Measurements from ENCODE around the gene CD52. TPM values are rescaled to one million over a fixed set of nuclear protein-coding genes. Genes with fewer than 3 reads are reported as not detected.

CD52 gene
- total RNA-seq, 1 experiment from 2014 or later, result not detected

DNA sequence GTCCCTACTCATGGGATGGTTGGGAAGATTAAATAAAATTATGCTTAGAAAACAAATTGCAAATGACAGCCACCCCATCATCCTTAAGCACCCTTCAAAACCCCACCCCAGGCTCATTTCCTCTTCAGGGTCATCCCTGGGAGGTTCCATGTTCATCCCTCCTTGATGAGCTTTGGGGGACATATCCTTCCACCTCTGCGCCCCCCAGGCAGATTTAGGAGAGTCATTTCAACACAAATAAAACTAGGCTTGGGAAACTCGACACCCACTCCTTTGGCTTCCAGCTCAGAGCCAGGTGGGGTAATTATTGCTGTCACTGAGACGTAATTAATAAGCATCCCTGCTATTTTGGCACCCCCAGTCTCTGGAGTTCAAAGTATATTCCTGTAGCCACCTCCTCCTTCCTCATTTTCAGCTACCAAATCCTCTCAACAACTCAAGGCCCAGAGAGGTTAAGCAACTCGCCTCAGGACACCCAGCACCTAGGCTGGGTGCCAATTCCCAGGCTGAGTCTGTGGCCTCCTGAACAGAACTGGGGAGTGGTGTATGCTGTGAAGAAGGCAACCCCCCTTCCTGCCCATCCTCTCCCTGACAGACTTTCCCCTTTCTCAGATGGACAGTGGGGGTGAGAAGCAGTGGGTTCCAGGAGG, 35.6 kb downstream of the CD52 start:
- intact Hi-C loops (cut with micrococcal nuclease; ENCODE audit: unreplicated experiment), result no loop called here
- POLR2A ChIA-PET (ENCODE audit: low non-redundant PET), result no interaction called here
- no peak for DNase-seq (ENCODE audit: low spot score)

GRCh38 chr1:26353976-26354820, 36.4 kb downstream of the CD52 start, which contains the start of gene CRYBG2:
TSS of gene CRYBG2 (minus strand) at chr1:26354130. CDS start at chr1:26346657, 7,473 bp downstream.
- Histone ChIP-seq H3K9me3 (ENCODE audit: low read depth, low read length, poor library complexity, severe bottlenecking) (no peaks in the 10 kb centered on the region), H3K27me3 (replicated peaks; ENCODE audit: insufficient read depth, low read depth, low read length, poor library complexity) (peaks cover 8% of the 10 kb centered on the region), H3K4me3 (ENCODE audit: low read depth, low read length, poor library complexity, severe bottlenecking) (no peak within 1 kb of the TSS), H3K36me3 (ENCODE audit: insufficient read depth, low read length, poor library complexity, severe bottlenecking) (no peaks in the 10 kb centered on the region), H3K4me1 (ENCODE audit: insufficient read depth, low read length, poor library complexity, severe bottlenecking) (no peaks in the 10 kb centered on the region), H3K27ac (ENCODE audit: low read depth, low read length, poor library complexity, severe bottlenecking) (no peak within 1 kb of the TSS)
- DNase-seq (ENCODE audit: low spot score), result no peak
- POLR2A ChIA-PET (ENCODE audit: low non-redundant PET), result no interaction called here
- intact Hi-C loops (cut with micrococcal nuclease; ENCODE audit: unreplicated experiment), result no loop called here
- TF ChIP-seq, protein P1, sequence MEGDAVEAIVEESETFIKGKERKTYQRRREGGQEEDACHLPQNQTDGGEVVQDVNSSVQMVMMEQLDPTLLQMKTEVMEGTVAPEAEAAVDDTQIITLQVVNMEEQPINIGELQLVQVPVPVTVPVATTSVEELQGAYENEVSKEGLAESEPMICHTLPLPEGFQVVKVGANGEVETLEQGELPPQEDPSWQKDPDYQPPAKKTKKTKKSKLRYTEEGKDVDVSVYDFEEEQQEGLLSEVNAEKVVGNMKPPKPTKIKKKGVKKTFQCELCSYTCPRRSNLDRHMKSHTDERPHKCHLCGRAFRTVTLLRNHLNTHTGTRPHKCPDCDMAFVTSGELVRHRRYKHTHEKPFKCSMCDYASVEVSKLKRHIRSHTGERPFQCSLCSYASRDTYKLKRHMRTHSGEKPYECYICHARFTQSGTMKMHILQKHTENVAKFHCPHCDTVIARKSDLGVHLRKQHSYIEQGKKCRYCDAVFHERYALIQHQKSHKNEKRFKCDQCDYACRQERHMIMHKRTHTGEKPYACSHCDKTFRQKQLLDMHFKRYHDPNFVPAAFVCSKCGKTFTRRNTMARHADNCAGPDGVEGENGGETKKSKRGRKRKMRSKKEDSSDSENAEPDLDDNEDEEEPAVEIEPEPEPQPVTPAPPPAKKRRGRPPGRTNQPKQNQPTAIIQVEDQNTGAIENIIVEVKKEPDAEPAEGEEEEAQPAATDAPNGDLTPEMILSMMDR (conservative IDR thresholded peaks at IDR 0.05; ENCODE audit: low read depth, low read length), result no peak
- TF ChIP-seq EZH2 (IDR thresholded peaks at IDR 0.05; ENCODE audit: borderline replicate concordance, low read depth, low read length, poor library complexity, severe bottlenecking), result no peak
- no TSS peak for BruUV-seq (replicated peaks)
- CTCF ChIA-PET, result no interaction called here

More for the DNA sequence above, 35.6 kb downstream of the CD52 start:
- Histone ChIP-seq H3K27me3 (replicated peaks; ENCODE audit: insufficient read depth, low read depth, low read length, poor library complexity) (no peaks in the 10 kb centered on the region), H3K27ac (ENCODE audit: low read depth, low read length, poor library complexity, severe bottlenecking) (no peak overlapping the region), H3K4me1 (ENCODE audit: insufficient read depth, low read length, poor library complexity, severe bottlenecking) (no peaks in the 10 kb centered on the region), H3K36me3 (ENCODE audit: insufficient read depth, low read length, poor library complexity, severe bottlenecking) (no peaks in the 10 kb centered on the region), H3K9me3 (ENCODE audit: low read depth, low read length, poor library complexity, severe bottlenecking) (no peaks in the 10 kb centered on the region), H3K4me3 (ENCODE audit: low read depth, low read length, poor library complexity, severe bottlenecking) (no peak overlapping the region)
- no peak for TF ChIP-seq EZH2 (IDR thresholded peaks at IDR 0.05; ENCODE audit: borderline replicate concordance, low read depth, low read length, poor library complexity, severe bottlenecking)
- TF ChIP-seq, protein P1 (conservative IDR thresholded peaks at IDR 0.05; ENCODE audit: low read depth, low read length), result no peak
- CTCF ChIA-PET, result no interaction called here
- BruUV-seq (replicated peaks), result no TSS peak

DNA sequence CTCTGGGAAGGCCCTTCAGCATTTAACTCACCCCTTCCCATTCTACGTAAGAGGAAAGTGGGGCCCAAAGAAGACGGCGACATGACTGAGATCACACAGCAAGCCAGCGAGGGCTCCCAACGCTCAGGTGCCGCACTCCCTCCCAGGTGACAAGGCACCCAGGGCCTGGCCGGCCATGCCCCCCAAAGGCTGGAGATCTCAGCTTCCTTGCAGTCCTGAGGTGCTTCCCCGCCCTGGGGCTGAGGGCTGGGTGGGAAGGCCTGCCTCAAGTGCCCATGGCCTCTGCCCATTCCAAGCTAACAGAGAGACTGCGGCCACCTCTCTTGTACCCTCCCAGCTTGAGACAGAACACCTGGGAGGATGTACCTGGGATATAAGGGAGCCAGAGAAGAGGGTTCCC, 37.2 kb downstream of the CD52 start:
- Histone ChIP-seq H3K27ac (ENCODE audit: low read depth, low read length, poor library complexity, severe bottlenecking) (no peak overlapping the region), H3K27me3 (replicated peaks; ENCODE audit: insufficient read depth, low read depth, low read length, poor library complexity) (peaks cover 16% of the 10 kb centered on the region), H3K4me1 (ENCODE audit: insufficient read depth, low read length, poor library complexity, severe bottlenecking) (no peaks in the 10 kb centered on the region), H3K36me3 (ENCODE audit: insufficient read depth, low read length, poor library complexity, severe bottlenecking) (no peaks in the 10 kb centered on the region), H3K4me3 (ENCODE audit: low read depth, low read length, poor library complexity, severe bottlenecking) (no peak overlapping the region), H3K9me3 (ENCODE audit: low read depth, low read length, poor library complexity, severe bottlenecking) (no peaks in the 10 kb centered on the region)
- intact Hi-C loops (cut with micrococcal nuclease; ENCODE audit: unreplicated experiment), result no loop called here
- no TSS peak for BruUV-seq (replicated peaks)
- ChIA-PET CTCF (no interaction called here), POLR2A (ENCODE audit: low non-redundant PET) (no interaction called here)
- DNase-seq (ENCODE audit: low spot score), result no peak
- TF ChIP-seq, protein P1 (conservative IDR thresholded peaks at IDR 0.05; ENCODE audit: low read depth, low read length), result no peak
- no peak for TF ChIP-seq EZH2 (IDR thresholded peaks at IDR 0.05; ENCODE audit: borderline replicate concordance, low read depth, low read length, poor library complexity, severe bottlenecking)

Data from A673 (cell line).